22Rv1 (cell line): ENCODE measurements around the gene GH1.
"Not testable (repeated sequence)": the region's sequence is repeated elsewhere in the genome, so short reads cannot be mapped to it uniquely, and the experiment has no call there.

Experiments
- CTCF ChIP-seq: fragments of 450-650 bp; IDR thresholded peaks from 2 replicates; pipeline ENCODE4 v1.5.1; 2017; ENCODE audit warnings: mild to moderate bottlenecking
- ZFX ChIP-seq: fragments of 450-650 bp; IDR thresholded peaks from 2 replicates; pipeline ENCODE4 v1.6.1; 2017; ENCODE audit warnings: antibody characterized with exemption, borderline replicate concordance

GRCh38 chr17:63918789-63919305 lies at the start of gene GH1:
- not testable (repeated sequence) for TF ChIP-seq CTCF, ZFX
